ENCODE data around the gene STAG3. TPM values are rescaled to one million over a fixed set of nuclear protein-coding genes. Genes with fewer than 3 reads are reported as not detected.
"Not testable (repeated sequence)": the region's sequence is repeated elsewhere in the genome, so short reads cannot be mapped to it uniquely, and the experiment has no call there.

STAG3 gene
- not detected for total RNA-seq

GRCh38 chr7:100177045-100178001 is at the start of gene STAG3, which contains the start of gene GPC2:
STAG3 (plus strand) TSS chr7:100177918; CDS start chr7:100180557, 2,639 bp downstream.
GPC2 (minus strand) TSS chr7:100177381; CDS start chr7:100177199, 182 bp downstream.
- TF ChIP-seq CTCF (IDR thresholded peaks at IDR 0.05) (no peak), POLR2AphosphoS5 (IDR thresholded peaks at IDR 0.05; ENCODE audit: insufficient read depth in 1 of 2, low read depth in 1 of 2) (no peak), POLR2A (IDR thresholded peaks at IDR 0.05) (no peak)
- DNase-seq (ENCODE audit: extremely low spot score in 2 of 2), result no peak
- Histone ChIP-seq H3K27ac (peak within 1 kb of the TSS; percentile 46), H3K27me3 (no peaks in the 10 kb centered on the region), H3K4me3 (peak within 1 kb of the TSS; percentile 49 to 50), H3K36me3 (no peaks in the 10 kb centered on the region), H3K4me1 (peaks cover 14% of the 10 kb centered on the region), H3K9me3 (no peaks in the 10 kb centered on the region)
- intact Hi-C loops (cut with DNase I), result no loop called here

GRCh38 chr7:100128637-100128963 is 49.1 kb upstream of the STAG3 start:
- intact Hi-C loops (cut with DNase I), result no loop called here
- Histone ChIP-seq H3K4me1 (peaks cover 41% of the 10 kb centered on the region), H3K27ac (peak overlapping the region; percentile 96), H3K27me3 (no peaks in the 10 kb centered on the region), H3K9me3 (no peaks in the 10 kb centered on the region), H3K36me3 (no peaks in the 10 kb centered on the region), H3K4me3 (peak overlapping the region in 1 of 2 donors; percentile 86)
- no peak for TF ChIP-seq POLR2AphosphoS5 (IDR thresholded peaks at IDR 0.05; ENCODE audit: insufficient read depth in 1 of 2, low read depth in 1 of 2)
- TF ChIP-seq CTCF (IDR thresholded peaks at IDR 0.05), result no peak
- no peak for TF ChIP-seq POLR2A (IDR thresholded peaks at IDR 0.05)
- DNase-seq (ENCODE audit: extremely low spot score in 2 of 2), result no peak

- not testable (repeated sequence) for H3K36me3 ChIP-seq; H3K27me3 ChIP-seq; DNase-seq (ENCODE audit: extremely low spot score in 2 of 2); H3K9me3 ChIP-seq; H3K27ac ChIP-seq; H3K4me3 ChIP-seq
- H3K4me1 ChIP-seq, result peaks cover 34% of the 10 kb centered on the region
- intact Hi-C loops (cut with DNase I), result loop anchor here (10.0 kb wide), 1 partner anchor 85 kb away; the partner anchor contains the start of gene PVRIG
Observed at GRCh38 chr7:100130220-100130607, 47.5 kb upstream of the STAG3 start.

GRCh38 chr7:100130608-100131453 is 46.9 kb upstream of the STAG3 start:
- no peak for DNase-seq (ENCODE audit: extremely low spot score in 2 of 2)
- intact Hi-C loops (cut with DNase I), result loop anchor here (10.0 kb wide), 1 partner anchor 84 kb away; the partner anchor contains the start of gene PVRIG
- Histone ChIP-seq H3K9me3 (no peaks in the 10 kb centered on the region), H3K4me1 (peaks cover 28% of the 10 kb centered on the region), H3K36me3 (no peaks in the 10 kb centered on the region), H3K27me3 (no peaks in the 10 kb centered on the region), H3K27ac (no peak overlapping the region), H3K4me3 (peak overlapping the region in 1 of 2 donors; percentile 13)
- peak in 1 of 2 donors; percentile 38 for TF ChIP-seq POLR2AphosphoS5 (IDR thresholded peaks at IDR 0.05; ENCODE audit: insufficient read depth in 1 of 2, low read depth in 1 of 2)
- TF ChIP-seq POLR2A (IDR thresholded peaks at IDR 0.05), result no peak
- TF ChIP-seq CTCF (IDR thresholded peaks at IDR 0.05), result peak; percentile 70 to 88 (median 76)

- TF ChIP-seq POLR2AphosphoS5 (IDR thresholded peaks at IDR 0.05; ENCODE audit: insufficient read depth in 1 of 2, low read depth in 1 of 2) (no peak), POLR2A (IDR thresholded peaks at IDR 0.05) (no peak), CTCF (IDR thresholded peaks at IDR 0.05) (no peak)
- Histone ChIP-seq H3K4me3 (no peak overlapping the region), H3K9me3 (no peaks in the 10 kb centered on the region), H3K4me1 (peaks cover 22% of the 10 kb centered on the region), H3K27ac (no peak overlapping the region), H3K36me3 (no peaks in the 10 kb centered on the region), H3K27me3 (no peaks in the 10 kb centered on the region)
- intact Hi-C loops (cut with DNase I), result loop anchor here (10.0 kb wide), 1 partner anchor 83 kb away; the partner anchor contains the start of gene PVRIG
- no peak for DNase-seq (ENCODE audit: extremely low spot score in 2 of 2)
Observed at GRCh38 chr7:100132126-100132525, 45.6 kb upstream of the STAG3 start.
